PC-9 (cell line): ENCODE data around the gene CYP2F1.

Experiments
- CTCF ChIP-seq: fragments of 200-600 bp; sonication (generic); conservative IDR thresholded peaks from 2 replicates; pipeline ENCODE4 v1.6.1; 2017; ENCODE audit warnings: mixed run types, antibody characterized with exemption, mild to moderate bottlenecking, moderate library complexity
- EZH2 ChIP-seq: fragments of 200-600 bp; sonication (generic); IDR thresholded peaks from 2 replicates; pipeline ENCODE4 v1.8.0; 2017; ENCODE audit warnings: antibody characterized with exemption, low read depth

GRCh38 chr19:41111750-41112295, 2.4 kb upstream of the CYP2F1 start:
- no peak for TF ChIP-seq CTCF
- no peak for TF ChIP-seq EZH2
